Neural cell (in vitro differentiated cells): ENCODE results near the gene BRI3BP. TPM values are rescaled to one million over a fixed set of nuclear protein-coding genes. Genes with fewer than 3 reads are reported as not detected.
A peak's percentile ranks its signal among the peaks of the same experiment; 100 is the strongest.

Experiments used
- H2AFZ ChIP-seq: fragments of 200-600, 300-800 bp; sonication (generic), shearing (Covaris generic); 2 replicates; pipeline ENCODE4 v1.6.0; 2014; ENCODE audit warnings: low read depth, mild to moderate bottlenecking, antibody characterized with exemption, low read length, moderate library complexity
- H3F3A ChIP-seq: fragments of 200-600 bp; shearing (Covaris generic); 2 replicates; pipeline ENCODE4 v1.6.1; 2016; ENCODE audit warnings: mild to moderate bottlenecking, moderate library complexity, mixed read lengths, antibody characterized with exemption, low read length; ENCODE audit not compliant: insufficient read depth, poor library complexity, severe bottlenecking
- H3K27ac ChIP-seq: fragments of 200-600, 300-800 bp; sonication (generic), shearing (Covaris generic); 2 replicates; pipeline ENCODE4 v1.5.1; 2014; ENCODE audit warnings: mild to moderate bottlenecking, low read length, moderate library complexity
- H3K27me3 ChIP-seq: fragments of 300-800, 200-600 bp; sonication (generic), shearing (Covaris generic); 2 replicates; pipeline ENCODE4 v1.6.0; 2014; ENCODE audit warnings: mild to moderate bottlenecking, low read depth, low read length, moderate library complexity; ENCODE audit not compliant: insufficient read depth
- H3K36me3 ChIP-seq: fragments of 300-800, 200-600 bp; sonication (generic), shearing (Covaris generic); 2 replicates; pipeline ENCODE4 v1.5.1; 2014; ENCODE audit warnings: mild to moderate bottlenecking, antibody characterized with exemption, low read length, moderate library complexity; ENCODE audit not compliant: insufficient read depth
- H3K4me2 ChIP-seq: fragments of 300-800, 200-600 bp; sonication (generic), shearing (Covaris generic); 2 replicates; pipeline ENCODE4 v1.6.0; 2014; ENCODE audit warnings: mild to moderate bottlenecking, low read length
- H3K4me3 ChIP-seq: fragments of 300-800, 200-600 bp; sonication (generic), shearing (Covaris generic); 2 replicates; pipeline ENCODE4 v1.5.1; 2014; ENCODE audit warnings: mild to moderate bottlenecking, low read length, moderate library complexity
- H3K79me2 ChIP-seq: fragments of 200-600 bp; shearing (Covaris generic); replicated peaks from 2 replicates; pipeline ENCODE4 v1.6.0; 2014; ENCODE audit warnings: mild to moderate bottlenecking, low read length, moderate library complexity; ENCODE audit not compliant: insufficient read depth
- H3K9ac ChIP-seq: fragments of 300-800, 200-600 bp; sonication (generic), shearing (Covaris generic); 2 replicates; pipeline ENCODE4 v1.6.1; 2016; ENCODE audit warnings: mild to moderate bottlenecking, low read length, mixed read lengths
- H3K9me2 ChIP-seq: fragments of 200-600 bp; shearing (Covaris generic); 2 replicates; pipeline ENCODE4 v1.6.1; 2016; ENCODE audit warnings: mild to moderate bottlenecking, low read length, mixed read lengths; ENCODE audit not compliant: insufficient read depth
- H3K9me3 ChIP-seq: fragments of 200-600, 300-800 bp; sonication (generic), shearing (Covaris generic); 2 replicates; pipeline ENCODE4 v1.6.1; 2016; ENCODE audit warnings: mild to moderate bottlenecking, mixed run types, low read length, moderate library complexity, mixed read lengths
- H4K20me1 ChIP-seq: fragments of 200-600 bp; shearing (Covaris generic); 2 replicates; pipeline ENCODE4 v1.6.1; 2016; ENCODE audit warnings: mild to moderate bottlenecking, mixed run types; ENCODE audit not compliant: insufficient read depth
- CTCF ChIP-seq: fragments of 450-650 bp; IDR thresholded peaks from 2 replicates; pipeline ENCODE4 v1.5.1; 2014; ENCODE audit warnings: antibody characterized with exemption, mild to moderate bottlenecking, moderate library complexity; ENCODE audit not compliant: poor library complexity, severe bottlenecking
- EP300 ChIP-seq: fragments of 450-650 bp; conservative IDR thresholded peaks from 2 replicates; pipeline ENCODE4 v1.6.1; 2014; ENCODE audit warnings: antibody characterized with exemption, mild to moderate bottlenecking, moderate library complexity; ENCODE audit not compliant: poor library complexity, severe bottlenecking
- EZH2 ChIP-seq: fragments of 200-600, 300-800 bp; shearing (Covaris generic), sonication (generic); IDR thresholded peaks from 2 replicates; pipeline ENCODE4 v1.6.1; 2014; ENCODE audit warnings: antibody characterized with exemption, low read length, borderline replicate concordance, mild to moderate bottlenecking; ENCODE audit not compliant: insufficient read depth, poor library complexity, severe bottlenecking
- MXI1 ChIP-seq: fragments of 450-650 bp; conservative IDR thresholded peaks from 2 replicates; pipeline ENCODE4 v1.6.1; 2014; ENCODE audit warnings: antibody characterized with exemption, mild to moderate bottlenecking; ENCODE audit not compliant: poor library complexity, severe bottlenecking
- POLR2AphosphoS5 ChIP-seq: IDR thresholded peaks from 2 replicates; pipeline ENCODE4 v1.6.1; 2012
- RAD21 ChIP-seq: fragments of 450-650 bp; conservative IDR thresholded peaks from 2 replicates; pipeline ENCODE4 v1.6.1; 2014; ENCODE audit warnings: antibody characterized with exemption, mild to moderate bottlenecking, moderate library complexity
- SMC3 ChIP-seq: fragments of 450-650 bp; conservative IDR thresholded peaks from 2 replicates; pipeline ENCODE4 v1.6.1; 2014; ENCODE audit warnings: antibody characterized with exemption, mild to moderate bottlenecking, moderate library complexity; ENCODE audit not compliant: poor library complexity
- TAF1 ChIP-seq: IDR thresholded peaks from 2 replicates; pipeline ENCODE4 v1.6.1; 2012; ENCODE audit warnings: low read depth
- polyA minus RNA-seq: library from RNA; depleted of rRNA, polyadenylated mRNA; stranded (reverse); fragments of >200 nt; gene quantifications from 2 replicates; pipeline ENCODE4 v1.2.3, GENCODE V29; 2014
- polyA plus RNA-seq: library from polyadenylated mRNA; depleted of rRNA; stranded (reverse); fragments of >200 nt; gene quantifications from 2 replicates; pipeline ENCODE4 v1.2.3, GENCODE V29; 2014
- TF ChIP-seq, protein P1 (sequence below): IDR thresholded peaks from 2 replicates; pipeline ENCODE4 v1.6.1; 2012; ENCODE audit warnings: borderline replicate concordance

BRI3BP gene, protein sequence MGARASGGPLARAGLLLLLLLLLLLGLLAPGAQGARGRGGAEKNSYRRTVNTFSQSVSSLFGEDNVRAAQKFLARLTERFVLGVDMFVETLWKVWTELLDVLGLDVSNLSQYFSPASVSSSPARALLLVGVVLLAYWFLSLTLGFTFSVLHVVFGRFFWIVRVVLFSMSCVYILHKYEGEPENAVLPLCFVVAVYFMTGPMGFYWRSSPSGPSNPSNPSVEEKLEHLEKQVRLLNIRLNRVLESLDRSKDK
- polyA plus RNA-seq: 10.1 and 11.0 TPM in 2 replicates
- 21.9 and 24.1 TPM in 2 replicates for polyA minus RNA-seq

GRCh38 chr12:124993626-124994436, at the start of gene BRI3BP:
TSS of gene BRI3BP (plus strand) at chr12:124993645. CDS start at chr12:124993791, 146 bp downstream.
- peak within 1 kb of the TSS; percentile 1 for H3K27ac ChIP-seq
- peak within 1 kb of the TSS; percentile 76 for H3K4me3 ChIP-seq
- H2AFZ ChIP-seq: no peak within 1 kb of the TSS
- peak within 1 kb of the TSS; percentile 61 for H3K9ac ChIP-seq
- H3K79me2 ChIP-seq: peaks cover 3% of the 10 kb centered on the region
- no peak for TF ChIP-seq TAF1
- peak; percentile 19 for TF ChIP-seq POLR2AphosphoS5
- peak; percentile 25 for TF ChIP-seq RAD21
- peak; percentile 22 for TF ChIP-seq CTCF
- peak; percentile 47 for TF ChIP-seq MXI1
- no peak for TF ChIP-seq EZH2
- TF ChIP-seq, protein P1, sequence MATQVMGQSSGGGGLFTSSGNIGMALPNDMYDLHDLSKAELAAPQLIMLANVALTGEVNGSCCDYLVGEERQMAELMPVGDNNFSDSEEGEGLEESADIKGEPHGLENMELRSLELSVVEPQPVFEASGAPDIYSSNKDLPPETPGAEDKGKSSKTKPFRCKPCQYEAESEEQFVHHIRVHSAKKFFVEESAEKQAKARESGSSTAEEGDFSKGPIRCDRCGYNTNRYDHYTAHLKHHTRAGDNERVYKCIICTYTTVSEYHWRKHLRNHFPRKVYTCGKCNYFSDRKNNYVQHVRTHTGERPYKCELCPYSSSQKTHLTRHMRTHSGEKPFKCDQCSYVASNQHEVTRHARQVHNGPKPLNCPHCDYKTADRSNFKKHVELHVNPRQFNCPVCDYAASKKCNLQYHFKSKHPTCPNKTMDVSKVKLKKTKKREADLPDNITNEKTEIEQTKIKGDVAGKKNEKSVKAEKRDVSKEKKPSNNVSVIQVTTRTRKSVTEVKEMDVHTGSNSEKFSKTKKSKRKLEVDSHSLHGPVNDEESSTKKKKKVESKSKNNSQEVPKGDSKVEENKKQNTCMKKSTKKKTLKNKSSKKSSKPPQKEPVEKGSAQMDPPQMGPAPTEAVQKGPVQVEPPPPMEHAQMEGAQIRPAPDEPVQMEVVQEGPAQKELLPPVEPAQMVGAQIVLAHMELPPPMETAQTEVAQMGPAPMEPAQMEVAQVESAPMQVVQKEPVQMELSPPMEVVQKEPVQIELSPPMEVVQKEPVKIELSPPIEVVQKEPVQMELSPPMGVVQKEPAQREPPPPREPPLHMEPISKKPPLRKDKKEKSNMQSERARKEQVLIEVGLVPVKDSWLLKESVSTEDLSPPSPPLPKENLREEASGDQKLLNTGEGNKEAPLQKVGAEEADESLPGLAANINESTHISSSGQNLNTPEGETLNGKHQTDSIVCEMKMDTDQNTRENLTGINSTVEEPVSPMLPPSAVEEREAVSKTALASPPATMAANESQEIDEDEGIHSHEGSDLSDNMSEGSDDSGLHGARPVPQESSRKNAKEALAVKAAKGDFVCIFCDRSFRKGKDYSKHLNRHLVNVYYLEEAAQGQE: no peak
- TF ChIP-seq EP300: no peak
- peak; percentile 20 for TF ChIP-seq SMC3
- no peaks in the 10 kb centered on the region for H4K20me1 ChIP-seq
- H3K9me3 ChIP-seq: no peaks in the 10 kb centered on the region
- no peaks in the 10 kb centered on the region for H3K27me3 ChIP-seq
- no peaks in the 10 kb centered on the region for H3F3A ChIP-seq
- peak within 1 kb of the TSS; percentile 93 for H3K4me2 ChIP-seq
- no peaks in the 10 kb centered on the region for H3K9me2 ChIP-seq
- no peaks in the 10 kb centered on the region for H3K36me3 ChIP-seq

DNA sequence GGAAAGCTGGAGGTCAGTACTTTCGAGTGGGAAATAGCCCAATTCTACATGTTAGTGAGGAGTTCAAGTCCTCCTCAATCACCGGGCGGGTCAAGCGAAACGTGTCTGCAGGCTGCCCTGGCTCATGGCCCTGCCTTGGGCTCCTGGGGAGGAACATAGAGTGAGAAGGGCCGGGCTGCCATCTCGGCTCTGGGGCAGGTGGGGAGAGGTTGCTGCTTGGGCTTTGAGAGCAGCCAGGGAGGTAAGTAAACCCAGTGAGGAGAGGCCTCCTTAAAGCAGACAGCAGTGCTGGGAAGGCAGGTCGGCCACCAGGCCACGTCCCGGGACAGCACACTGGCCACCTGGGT, 47.0 kb upstream of the BRI3BP start:
- Histone ChIP-seq H3K9ac (no peak overlapping the region), H3K4me3 (no peak overlapping the region), H3K9me2 (no peaks in the 10 kb centered on the region), H3K27me3 (no peaks in the 10 kb centered on the region), H3K27ac (no peak overlapping the region), H3K9me3 (no peaks in the 10 kb centered on the region), H3F3A (no peaks in the 10 kb centered on the region), H3K79me2 (no peaks in the 10 kb centered on the region), H2AFZ (no peak overlapping the region), H3K36me3 (no peaks in the 10 kb centered on the region), H4K20me1 (no peaks in the 10 kb centered on the region), H3K4me2 (no peak overlapping the region)
- no peak for TF ChIP-seq SMC3
- no peak for TF ChIP-seq CTCF
- TF ChIP-seq MXI1: no peak
- no peak for TF ChIP-seq EZH2
- TF ChIP-seq POLR2AphosphoS5: no peak
- TF ChIP-seq TAF1: no peak
- no peak for TF ChIP-seq RAD21
- no peak for TF ChIP-seq EP300
- TF ChIP-seq, protein P1: no peak
